ENCODE data around the gene SLC11A2.

- TF ChIP-seq POLR2AphosphoS5 (IDR thresholded peaks at IDR 0.05) (no peak), CTCF (IDR thresholded peaks at IDR 0.05) (no peak), EP300 (IDR thresholded peaks at IDR 0.05) (no peak)
Observed at GRCh38 chr12:51012570-51013236, 13.5 kb downstream of the SLC11A2 start.
